GM18520 (cell line): ENCODE results near the gene ZSCAN21.

Source experiments
- ATAC-seq: cut with Tn5 transposase; IDR thresholded peaks from one replicate; pipeline ENCODE4 v1.9.1; 2021; ENCODE audit not compliant: unreplicated experiment

ZSCAN21 gene

GRCh38 chr7:100095289-100095688, 45.7 kb downstream of the ZSCAN21 start:
- no peak for ATAC-seq

GRCh38 chr7:100095704-100096103, 46.1 kb downstream of the ZSCAN21 start:
- ATAC-seq = no peak

GRCh38 chr7:100098913-100099312, 49.3 kb downstream of the ZSCAN21 start:
- no peak for ATAC-seq

GRCh38 chr7:100099452-100099851, 49.9 kb downstream of the ZSCAN21 start:
- no peak for ATAC-seq

GRCh38 chr7:100100420-100101015, 50.9 kb downstream of the ZSCAN21 start:
- peak; percentile 65 for ATAC-seq

- ATAC-seq = peak; percentile 62
These were observed 51.7 kb downstream of the ZSCAN21 start, which contains the start of the genes AP4M1 and MCM7 for GRCh38 chr7:100101016-100101862. TSS of gene AP4M1 (plus strand) at chr7:100101643. CDS start at chr7:100101715, 72 bp downstream. TSS of gene MCM7 (minus strand) at chr7:100101397. CDS start at chr7:100101294, 103 bp downstream.

GRCh38 chr7:100102950-100103840, 53.6 kb downstream of the ZSCAN21 start:
- no peak for ATAC-seq

GRCh38 chr7:100105534-100105933, 56.0 kb downstream of the ZSCAN21 start:
- ATAC-seq = no peak

- no peak for ATAC-seq
These were observed 57.1 kb downstream of the ZSCAN21 start for GRCh38 chr7:100106633-100107032.

- ATAC-seq = no peak
These were observed 57.7 kb downstream of the ZSCAN21 start for GRCh38 chr7:100107125-100107737.

- ATAC-seq = no peak
These were observed 58.3 kb downstream of the ZSCAN21 start for GRCh38 chr7:100107890-100108289.

GRCh38 chr7:100109521-100110163, 60.1 kb downstream of the ZSCAN21 start:
- ATAC-seq = no peak

GRCh38 chr7:100111156-100111555, 61.6 kb downstream of the ZSCAN21 start:
- no peak for ATAC-seq

GRCh38 chr7:100111914-100112313, 62.3 kb downstream of the ZSCAN21 start:
- no peak for ATAC-seq
